Bronchial epithelial cell (primary cell): ENCODE results near the gene RPL36A. TPM values are rescaled to one million over a fixed set of nuclear protein-coding genes. Genes with fewer than 3 reads are reported as not detected.
A peak's percentile ranks its signal among the peaks of the same experiment; 100 is the strongest.

Source experiments
- DNase-seq: peaks from one replicate; pipeline ENCODE4 v3.0.0-alpha.2; 2010; ENCODE audit warnings: low read depth
- FAIRE-seq: peaks from 2 replicates; lab custom pipeline; 2011; peaks lifted over from hg19 to GRCh38; lab: Jason Lieb, UNC
- H3K27me3 ChIP-seq: 2 replicates; pipeline ENCODE4 v1.5.1; 2011; ENCODE audit warnings: low read length; ENCODE audit not compliant: control insufficient read depth, insufficient read depth
- H3K36me3 ChIP-seq: 2 replicates; pipeline ENCODE4 v1.5.1; 2011; ENCODE audit warnings: low read length; ENCODE audit not compliant: control insufficient read depth, insufficient read depth
- H3K4me3 ChIP-seq: 2 replicates; pipeline ENCODE4 v1.5.1; 2011; ENCODE audit warnings: mild to moderate bottlenecking, low read depth, low read length, control low read depth
- CTCF ChIP-seq: IDR thresholded peaks from 2 replicates; pipeline ENCODE4 v1.5.1; 2011; ENCODE audit warnings: mild to moderate bottlenecking, moderate library complexity, low read length, control low read depth, inconsistent platforms; ENCODE audit not compliant: insufficient read depth, severe bottlenecking
- total RNA-seq: library from RNA; depleted of rRNA; stranded (reverse); fragments of >200 nt; gene quantifications from 2 replicates; pipeline ENCODE4 v1.2.1, GENCODE V29; 2014

RPL36A gene
- total RNA-seq, 1 donor from 2014 or later = 1,171 TPM

GRCh38 chrX:101394372-101394771 is 3.6 kb downstream of the RPL36A start:
- no peak overlapping the region for H3K4me3 ChIP-seq
- TF ChIP-seq CTCF = no peak
- no peaks in the 10 kb centered on the region for H3K27me3 ChIP-seq
- H3K36me3 ChIP-seq = peaks cover 5% of the 10 kb centered on the region
- FAIRE-seq = no peak
- no peak for DNase-seq

DNA sequence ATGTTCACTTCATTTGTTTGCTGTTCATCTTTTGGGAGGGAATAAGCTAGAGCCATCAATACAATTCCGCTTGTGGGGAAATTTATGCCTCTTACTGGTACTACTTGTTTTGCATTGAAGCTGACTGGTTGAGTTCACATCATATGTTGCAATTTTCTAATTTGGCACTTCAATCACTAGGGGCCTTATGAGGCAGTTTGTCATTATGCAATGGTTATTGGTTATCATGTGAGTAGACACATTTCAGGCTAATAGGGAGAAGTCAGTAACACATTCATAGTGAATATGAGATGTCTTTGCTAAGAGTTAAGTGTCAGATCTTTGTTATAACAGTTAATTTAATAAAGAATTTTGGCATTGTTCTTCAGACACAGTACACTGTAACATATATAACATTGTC is 5.0 kb downstream of the RPL36A start:
- no peak for TF ChIP-seq CTCF
- Histone ChIP-seq H3K4me3 (no peak overlapping the region), H3K36me3 (peaks cover 5% of the 10 kb centered on the region), H3K27me3 (no peaks in the 10 kb centered on the region)
- FAIRE-seq (no peak), DNase-seq (peak; percentile 36)

GRCh38 chrX:101397779-101398178 is 7.0 kb downstream of the RPL36A start:
- FAIRE-seq = no peak
- DNase-seq = no peak
- no peak overlapping the region for H3K4me3 ChIP-seq

GRCh38 chrX:101398694-101399093 is 7.9 kb downstream of the RPL36A start:
- H3K27me3 ChIP-seq = no peaks in the 10 kb centered on the region
- TF ChIP-seq CTCF = no peak
- no peak overlapping the region for H3K4me3 ChIP-seq
- DNase-seq (no peak), FAIRE-seq (no peak)
- H3K36me3 ChIP-seq = peaks cover 1% of the 10 kb centered on the region

More at GRCh38 chrX:101397779-101398178, 7.0 kb downstream of the RPL36A start:
- H3K27me3 ChIP-seq = no peaks in the 10 kb centered on the region
- TF ChIP-seq CTCF = no peak
- H3K36me3 ChIP-seq = peaks cover 1% of the 10 kb centered on the region

- H3K27me3 ChIP-seq = no peaks in the 10 kb centered on the region
- DNase-seq = no peak
- H3K36me3 ChIP-seq = no peaks in the 10 kb centered on the region
- no peak overlapping the region for H3K4me3 ChIP-seq
- no peak for FAIRE-seq
- TF ChIP-seq CTCF = no peak
These were observed 9.0 kb downstream of the RPL36A start for GRCh38 chrX:101399825-101400224.

DNA sequence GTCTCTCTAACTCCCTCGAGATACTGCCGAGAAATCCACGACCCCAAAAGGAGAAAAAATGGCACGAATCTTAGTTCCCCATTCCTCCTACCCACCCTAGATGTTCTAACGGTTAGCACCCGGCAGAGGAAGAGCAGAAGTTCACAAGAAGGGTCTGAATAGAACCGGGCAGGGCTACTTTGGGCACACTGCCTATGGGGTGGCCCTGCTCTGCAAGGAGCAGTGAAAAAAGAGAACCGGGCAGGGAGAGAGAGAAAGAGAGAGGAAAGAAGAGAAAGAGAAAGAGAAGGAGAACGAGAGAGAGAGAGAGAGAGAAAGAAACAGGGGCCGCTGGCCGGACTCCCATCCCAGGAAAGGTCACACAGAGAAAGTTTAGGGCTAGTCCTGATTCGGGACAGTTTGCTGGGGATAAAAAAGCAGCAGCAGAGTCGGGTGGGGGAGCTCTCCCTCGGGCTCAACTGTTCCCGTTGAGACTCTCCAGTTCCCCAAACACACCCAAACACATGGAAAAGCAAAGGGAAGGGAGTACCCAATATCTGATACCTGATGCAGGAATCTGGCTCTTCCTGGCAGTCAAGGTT is 16.4 kb downstream of the RPL36A start:
- peak overlapping the region; percentile 40 for H3K4me3 ChIP-seq
- no peaks in the 10 kb centered on the region for H3K27me3 ChIP-seq
- peaks cover under 1% of the 10 kb centered on the region for H3K36me3 ChIP-seq
- no peak for DNase-seq
- no peak for TF ChIP-seq CTCF
- no peak for FAIRE-seq
